ENCODE data around the gene ARAF.

The ARAF gene

GRCh38 chrX:47613082-47613481 is 52.1 kb downstream of the ARAF start:
- H4K20me1 ChIP-seq, result no peaks in the 10 kb centered on the region
- TF ChIP-seq Cebpa-rat (IDR thresholded peaks at IDR 0.05), result no peak
- peaks cover 49% of the 10 kb centered on the region for H3K27me3 ChIP-seq
- peaks cover 5% of the 10 kb centered on the region; the same call in 1 of the 2 replicates for H3K4me1 ChIP-seq
- H3K36me3 ChIP-seq, result no peaks in the 10 kb centered on the region
- H3K9me3 ChIP-seq, result peaks cover 12% of the 10 kb centered on the region; the same call in 1 of the 2 replicates
- H3K4me2 ChIP-seq, result no peak overlapping the region
- H3K9ac ChIP-seq, result no peak overlapping the region
- H3K4me3 ChIP-seq, result no peak overlapping the region
- H3K27ac ChIP-seq, result no peak overlapping the region

GRCh38 chrX:47614618-47615017 is 53.6 kb downstream of the ARAF start:
- no peaks in the 10 kb centered on the region for H3K4me1 ChIP-seq
- no peak for TF ChIP-seq Cebpa-rat (IDR thresholded peaks at IDR 0.05)
- H3K9me3 ChIP-seq, result peaks cover 7% of the 10 kb centered on the region; the same call in 1 of the 2 replicates
- no peak overlapping the region for H3K9ac ChIP-seq
- H3K36me3 ChIP-seq, result no peaks in the 10 kb centered on the region
- H3K27me3 ChIP-seq, result peaks cover 50% of the 10 kb centered on the region
- no peaks in the 10 kb centered on the region for H4K20me1 ChIP-seq
- no peak overlapping the region for H3K4me2 ChIP-seq
- H3K4me3 ChIP-seq, result no peak overlapping the region
- no peak overlapping the region for H3K27ac ChIP-seq

DNA sequence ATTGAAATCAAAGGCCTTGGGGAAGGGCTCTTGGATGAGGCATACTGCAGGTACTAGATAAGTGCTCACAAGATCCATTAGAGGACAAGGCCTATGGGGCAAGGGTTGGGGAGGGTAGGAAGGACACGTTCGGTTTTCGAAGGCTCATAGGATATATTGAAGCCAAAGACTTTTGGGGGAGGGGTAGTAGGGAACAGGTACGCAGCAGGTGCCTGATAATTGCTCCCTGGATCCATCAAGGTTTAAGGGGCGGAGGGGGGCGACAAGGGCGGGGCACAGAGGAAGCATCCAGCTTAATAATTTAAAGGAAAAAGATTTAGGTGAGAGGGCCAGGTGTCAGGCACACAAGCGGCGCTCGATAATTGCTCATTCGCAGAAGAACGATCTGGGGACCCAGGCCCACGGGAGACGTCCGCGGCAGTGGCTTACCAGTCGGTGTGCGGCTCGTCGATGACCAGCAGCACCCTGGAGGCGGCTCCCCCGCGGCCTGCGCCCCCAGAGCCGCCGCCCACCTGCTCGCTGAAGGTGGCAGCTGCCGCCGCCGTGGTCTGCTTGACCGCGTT is 58.0 kb downstream of the ARAF start:
- H3K9me3 ChIP-seq, result no peaks in the 10 kb centered on the region
- H3K27ac ChIP-seq, result no peak overlapping the region
- peaks cover 9% of the 10 kb centered on the region for H3K4me1 ChIP-seq
- TF ChIP-seq Cebpa-rat (IDR thresholded peaks at IDR 0.05), result no peak
- peaks cover 41% of the 10 kb centered on the region for H3K27me3 ChIP-seq
- no peak overlapping the region for H3K4me2 ChIP-seq
- H3K9ac ChIP-seq, result no peak overlapping the region
- H4K20me1 ChIP-seq, result no peaks in the 10 kb centered on the region; the same call in 1 of the 2 replicates
- no peaks in the 10 kb centered on the region for H3K36me3 ChIP-seq
- no peak overlapping the region for H3K4me3 ChIP-seq

GRCh38 chrX:47619486-47620302 is 58.7 kb downstream of the ARAF start, which contains the start of gene SYN1:
Gene SYN1 (minus strand): TSS chrX:47619857. CDS start chrX:47619728, 129 bp downstream.
- Histone ChIP-seq H4K20me1 (no peaks in the 10 kb centered on the region; the same call in 1 of the 2 replicates), H3K9ac (no peak within 1 kb of the TSS), H3K27me3 (peaks cover 40% of the 10 kb centered on the region), H3K4me1 (peaks cover 9% of the 10 kb centered on the region), H3K4me2 (peak within 1 kb of the TSS; percentile 43), H3K9me3 (no peaks in the 10 kb centered on the region), H3K4me3 (no peak within 1 kb of the TSS), H3K27ac (no peak within 1 kb of the TSS), H3K36me3 (no peaks in the 10 kb centered on the region)
- no peak for TF ChIP-seq Cebpa-rat (IDR thresholded peaks at IDR 0.05)

- H3K36me3 ChIP-seq, result no peaks in the 10 kb centered on the region
- no peak overlapping the region for H3K9ac ChIP-seq
- no peak overlapping the region for H3K27ac ChIP-seq
- H3K9me3 ChIP-seq, result no peaks in the 10 kb centered on the region
- H4K20me1 ChIP-seq, result peaks cover 4% of the 10 kb centered on the region; the same call in 1 of the 2 replicates
- peaks cover 40% of the 10 kb centered on the region for H3K27me3 ChIP-seq
- H3K4me1 ChIP-seq, result peaks cover 9% of the 10 kb centered on the region
- peak overlapping the region; percentile 43; the same call in 1 of the 2 replicates for H3K4me2 ChIP-seq
- no peak for TF ChIP-seq Cebpa-rat (IDR thresholded peaks at IDR 0.05)
- no peak overlapping the region for H3K4me3 ChIP-seq
Observed at GRCh38 chrX:47620303-47620685, 59.3 kb downstream of the ARAF start.
